HG03558 (cell line): Measurements from ENCODE around the gene PANX3.
"Not testable (repeated sequence)": the region's sequence is repeated elsewhere in the genome, so short reads cannot be mapped to it uniquely, and the experiment has no call there.

Experiments
- ATAC-seq: cut with Tn5 transposase; IDR thresholded peaks from one replicate; pipeline ENCODE4 v1.9.1; 2021; ENCODE audit warnings: moderate number of reproducible peaks; ENCODE audit not compliant: unreplicated experiment; ENCODE audit errors: extremely low read depth

PANX3 gene, protein sequence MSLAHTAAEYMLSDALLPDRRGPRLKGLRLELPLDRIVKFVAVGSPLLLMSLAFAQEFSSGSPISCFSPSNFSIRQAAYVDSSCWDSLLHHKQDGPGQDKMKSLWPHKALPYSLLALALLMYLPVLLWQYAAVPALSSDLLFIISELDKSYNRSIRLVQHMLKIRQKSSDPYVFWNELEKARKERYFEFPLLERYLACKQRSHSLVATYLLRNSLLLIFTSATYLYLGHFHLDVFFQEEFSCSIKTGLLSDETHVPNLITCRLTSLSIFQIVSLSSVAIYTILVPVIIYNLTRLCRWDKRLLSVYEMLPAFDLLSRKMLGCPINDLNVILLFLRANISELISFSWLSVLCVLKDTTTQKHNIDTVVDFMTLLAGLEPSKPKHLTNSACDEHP

DNA sequence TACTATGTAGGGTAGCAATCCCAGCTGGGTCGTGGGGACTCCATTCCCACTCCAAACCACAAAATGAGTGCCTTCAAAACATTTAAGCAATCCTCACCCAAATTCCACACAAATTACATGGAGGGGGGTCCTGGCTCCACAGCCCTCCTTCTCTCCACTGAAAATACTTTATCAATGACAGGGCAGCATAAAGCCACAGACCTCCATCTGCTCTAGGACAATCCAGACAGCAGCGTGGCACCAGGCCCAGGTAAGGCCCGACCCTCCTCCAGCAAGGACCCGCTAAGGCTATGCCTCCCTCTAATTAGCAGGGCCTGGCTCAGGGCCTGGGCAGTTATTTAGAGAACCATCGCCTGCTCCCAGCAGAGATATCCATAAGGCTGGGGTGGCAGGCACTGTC lies at the start of gene PANX3:
TSS of gene PANX3 (plus strand) at position 365 of the 400 bp plus-strand sequence. CDS start 129 bp downstream, outside the sequence.
- no peak for ATAC-seq

DNA sequence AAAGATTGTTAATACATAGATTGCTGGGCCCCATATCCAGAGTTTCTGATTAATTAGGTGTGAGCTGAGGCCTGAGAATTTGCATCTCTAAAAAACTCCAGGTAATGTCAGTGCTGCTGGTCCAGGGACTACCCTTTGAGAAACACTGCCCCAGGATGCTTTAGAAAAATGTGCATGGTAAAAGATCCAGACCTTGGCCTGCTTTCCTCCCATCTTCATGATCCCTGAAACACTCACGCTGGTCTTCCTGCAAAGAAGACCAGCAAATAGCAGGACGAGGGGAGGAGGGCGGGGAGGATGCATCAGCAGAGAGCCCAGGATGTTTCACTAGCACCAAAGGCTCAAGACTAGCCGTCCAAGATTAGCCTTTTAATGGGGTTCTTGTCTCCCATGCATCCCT lies 41.5 kb upstream of the PANX3 start, which contains the start of gene OR8A1:
TSS of gene OR8A1 (plus strand) at position 301 of the 400 bp plus-strand sequence. CDS start 123 bp downstream, outside the sequence.
- ATAC-seq, result no peak

DNA sequence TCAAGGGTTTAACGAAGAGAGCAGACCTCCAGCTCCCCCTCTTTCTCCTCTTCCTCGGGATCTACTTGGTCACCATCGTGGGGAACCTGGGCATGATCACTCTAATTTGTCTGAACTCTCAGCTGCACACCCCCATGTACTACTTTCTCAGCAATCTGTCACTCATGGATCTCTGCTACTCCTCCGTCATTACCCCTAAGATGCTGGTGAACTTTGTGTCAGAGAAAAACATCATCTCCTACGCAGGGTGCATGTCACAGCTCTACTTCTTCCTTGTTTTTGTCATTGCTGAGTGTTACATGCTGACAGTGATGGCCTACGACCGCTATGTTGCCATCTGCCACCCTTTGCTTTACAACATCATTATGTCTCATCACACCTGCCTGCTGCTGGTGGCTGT lies 41.1 kb upstream of the PANX3 start:
- ATAC-seq, result no peak

DNA sequence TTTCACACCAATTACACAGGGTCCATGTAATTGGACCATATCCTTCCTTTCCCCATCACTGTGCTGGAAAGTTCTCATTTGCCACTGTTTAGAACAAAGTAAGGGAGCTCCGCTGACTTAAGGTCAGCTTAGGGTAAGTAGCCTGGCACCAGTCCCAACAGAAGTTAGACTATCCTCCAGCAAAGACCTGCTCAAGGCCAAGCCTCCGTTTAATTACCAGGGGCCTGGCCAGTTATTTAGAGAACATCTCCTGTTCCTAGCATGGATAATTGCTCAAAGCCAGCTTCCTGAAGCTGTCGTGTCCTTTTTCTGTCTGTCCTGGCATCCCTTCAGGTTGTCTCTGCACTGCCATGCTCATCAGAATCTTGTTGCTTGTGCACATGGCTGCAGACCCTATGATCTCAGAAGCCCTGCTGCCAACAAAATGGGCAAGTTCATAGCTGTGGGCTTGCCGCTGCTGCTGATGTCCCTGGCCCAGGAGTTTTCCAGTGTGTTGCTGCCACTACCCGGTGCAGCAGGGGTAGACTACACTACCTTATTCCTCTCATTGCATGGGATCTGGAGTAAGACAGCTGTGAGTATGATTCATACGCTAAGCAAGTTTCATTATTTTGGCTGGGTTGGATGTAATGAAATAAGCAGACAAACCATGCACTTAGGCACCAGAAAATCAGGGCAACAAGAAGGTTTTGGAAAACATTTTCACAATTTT lies 33.4 kb upstream of the PANX3 start:
- no peak for ATAC-seq

DNA sequence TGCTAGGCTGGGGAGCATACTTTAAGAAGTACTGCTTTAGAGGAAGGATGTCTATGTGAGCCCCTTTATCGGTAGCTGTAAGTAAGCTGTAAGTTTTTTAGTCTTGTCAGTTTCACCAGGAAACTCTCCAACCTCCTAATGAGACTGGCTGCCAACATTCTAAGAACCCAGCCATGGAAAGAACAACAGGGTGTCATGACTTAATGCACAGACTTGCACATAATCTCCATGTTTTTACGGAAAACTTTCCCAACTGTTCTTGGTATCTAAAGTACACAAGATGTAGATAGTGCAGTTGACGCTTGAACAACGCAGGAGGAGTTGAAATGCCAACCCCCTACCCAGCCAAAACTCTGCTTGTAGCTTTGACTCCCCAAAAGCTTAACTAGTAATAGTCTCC lies 32.5 kb upstream of the PANX3 start:
- no peak for ATAC-seq

DNA sequence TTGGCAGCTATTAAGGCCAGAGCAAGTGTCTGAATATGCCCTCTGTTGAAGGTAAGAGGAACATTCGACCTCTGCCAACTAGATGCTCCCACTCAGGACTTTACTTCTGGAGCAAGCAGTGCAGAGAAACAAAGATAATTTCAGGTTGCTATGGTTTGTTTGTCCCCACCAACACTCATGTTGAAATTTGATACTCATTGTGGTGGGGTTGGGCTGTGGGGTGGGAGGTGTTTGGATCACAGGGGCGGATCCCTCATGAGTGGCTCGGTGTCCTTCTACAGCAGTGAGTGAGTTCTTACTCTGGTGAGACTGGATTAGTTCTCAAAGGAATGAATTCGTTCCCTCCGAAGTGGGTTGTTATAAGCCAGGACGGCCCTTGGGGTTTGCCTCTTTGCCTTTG lies 29.4 kb upstream of the PANX3 start:
- ATAC-seq, result no peak

DNA sequence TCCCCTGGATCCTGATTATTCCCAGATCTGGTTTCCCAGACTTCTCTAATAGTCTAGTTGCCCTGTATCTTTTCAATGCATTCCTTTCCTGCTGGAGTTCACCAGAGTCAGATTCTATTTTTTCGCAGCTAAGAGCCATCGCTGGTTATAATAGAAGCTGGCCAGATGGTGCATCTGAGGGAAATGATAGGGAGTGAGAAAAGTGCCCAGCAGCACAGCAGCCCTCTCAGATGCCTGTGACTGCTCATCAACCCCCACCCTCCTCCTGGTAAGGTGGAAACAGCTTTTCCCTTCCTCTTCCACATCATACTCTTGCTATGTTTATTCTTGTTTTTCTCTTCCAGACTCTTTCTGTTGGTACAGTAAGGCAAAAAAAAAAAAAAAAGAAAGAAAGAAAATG lies 28.7 kb upstream of the PANX3 start:
- no peak for ATAC-seq

DNA sequence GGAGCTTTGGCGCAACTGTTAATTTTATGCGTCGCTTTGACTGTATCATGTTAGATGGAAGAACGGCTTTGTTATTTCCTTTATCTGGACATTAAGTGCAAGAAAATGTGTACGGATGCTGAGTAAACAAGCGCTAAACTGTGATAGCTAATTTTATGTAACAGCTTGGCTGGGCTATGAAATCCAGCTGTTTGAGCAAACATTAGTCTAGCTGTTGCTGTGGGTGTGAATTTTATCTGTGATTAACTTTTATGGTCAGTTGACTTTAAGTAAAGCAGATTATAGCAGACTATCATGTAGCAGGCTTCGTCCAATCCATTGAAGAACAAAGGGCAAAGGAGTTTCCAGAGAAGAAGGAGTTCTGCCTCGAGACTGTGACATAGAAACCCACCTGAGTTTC lies 27.4 kb upstream of the PANX3 start:
- no peak for ATAC-seq

DNA sequence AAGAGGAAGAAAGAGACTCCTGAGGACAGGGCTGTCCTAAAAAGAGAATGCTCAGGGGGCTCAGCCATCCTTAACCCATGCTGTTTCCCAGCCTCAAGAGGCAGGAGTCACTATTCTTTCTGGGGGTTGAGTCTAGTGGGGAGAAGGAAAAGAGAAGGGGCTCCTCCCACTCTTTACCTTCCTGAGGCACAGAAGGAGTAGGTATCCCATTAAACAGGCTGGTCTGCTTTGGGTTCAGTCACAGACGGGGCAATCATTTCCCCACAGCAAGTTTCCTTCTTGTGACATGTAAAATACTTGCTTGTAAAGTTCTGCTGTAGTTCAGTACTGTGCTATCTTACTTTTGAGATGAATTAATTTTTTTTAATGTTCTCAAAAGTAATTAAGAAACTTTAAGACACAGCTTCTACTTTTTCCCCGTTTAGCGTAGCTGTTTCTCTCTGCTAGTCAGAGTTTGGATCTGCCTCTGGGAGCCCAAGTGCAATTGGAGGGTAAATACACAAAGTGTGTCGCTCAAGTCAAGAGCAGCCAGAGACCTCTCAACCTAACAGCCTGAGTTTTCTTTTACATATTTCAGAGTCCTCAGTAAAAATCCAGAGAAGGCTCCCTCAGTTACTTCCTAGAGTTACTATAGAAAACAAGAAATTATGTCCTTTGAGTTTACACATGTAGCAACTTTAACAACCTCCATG lies 26.4 kb upstream of the PANX3 start:
- no peak for ATAC-seq

DNA sequence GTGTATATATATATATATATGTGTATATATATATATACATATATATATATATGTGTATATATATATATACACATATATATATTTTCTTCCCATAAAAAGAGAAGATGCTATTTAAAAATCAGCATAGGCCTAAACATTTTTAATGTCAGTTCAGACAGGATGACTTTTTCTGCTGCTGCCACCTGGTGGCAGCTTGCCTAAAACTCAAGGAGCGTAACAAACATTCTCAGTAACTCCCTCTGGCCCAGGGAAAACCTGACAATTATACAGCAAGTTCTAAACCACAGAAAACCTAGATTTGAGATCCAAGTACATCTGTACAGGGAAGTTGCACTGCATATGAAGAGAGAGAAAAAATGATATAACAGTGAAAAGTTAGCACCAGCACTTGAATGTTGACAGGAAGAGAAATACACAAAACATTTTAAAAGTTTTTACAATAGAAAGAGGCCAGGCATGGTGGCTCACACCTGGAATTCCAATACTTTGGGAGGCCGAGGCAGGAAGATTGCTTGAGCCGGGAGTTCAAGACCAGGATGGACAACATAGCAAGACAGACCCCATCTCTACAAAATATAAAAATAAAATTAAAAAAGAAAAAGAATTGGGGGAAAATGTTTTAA lies 24.9 kb upstream of the PANX3 start:
- ATAC-seq, result no peak

DNA sequence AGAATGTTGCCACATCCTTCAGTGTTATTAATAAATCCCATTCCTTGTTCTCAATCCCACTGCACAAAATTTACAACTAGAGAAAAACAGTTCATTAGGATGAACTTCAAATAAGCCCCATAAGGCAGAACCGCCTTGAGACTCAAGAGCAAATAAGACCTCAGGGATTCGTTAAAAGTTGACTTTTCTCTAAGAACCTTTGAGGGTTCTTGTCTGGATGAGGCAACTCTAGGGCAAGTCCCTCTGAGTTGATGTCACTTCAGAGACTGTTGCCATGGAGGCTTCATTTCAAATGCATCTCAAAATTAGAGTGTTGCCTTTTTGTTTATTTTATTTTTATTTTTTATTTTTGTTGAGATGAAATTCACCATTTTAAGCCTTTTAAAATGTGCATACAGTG lies 19.8 kb upstream of the PANX3 start:
- no peak for ATAC-seq

DNA sequence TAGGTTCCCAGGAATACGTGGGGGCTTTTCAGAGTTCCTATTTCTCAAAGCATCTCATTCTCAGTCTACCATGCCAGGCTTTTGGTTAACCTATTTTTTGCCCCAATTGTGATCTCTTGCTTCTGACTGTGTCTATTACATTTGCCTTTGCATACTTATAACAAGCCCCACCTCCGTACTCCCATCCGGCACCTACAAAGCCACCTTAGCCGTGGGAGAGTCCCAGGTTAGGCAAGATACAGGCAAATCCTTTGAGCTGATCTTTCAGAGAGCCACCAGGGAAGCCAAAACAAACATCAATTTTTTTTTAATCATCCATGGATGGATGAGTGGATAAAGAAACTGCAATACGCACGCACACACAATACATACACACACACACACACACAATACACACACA lies 18.6 kb upstream of the PANX3 start:
- ATAC-seq, result no peak

DNA sequence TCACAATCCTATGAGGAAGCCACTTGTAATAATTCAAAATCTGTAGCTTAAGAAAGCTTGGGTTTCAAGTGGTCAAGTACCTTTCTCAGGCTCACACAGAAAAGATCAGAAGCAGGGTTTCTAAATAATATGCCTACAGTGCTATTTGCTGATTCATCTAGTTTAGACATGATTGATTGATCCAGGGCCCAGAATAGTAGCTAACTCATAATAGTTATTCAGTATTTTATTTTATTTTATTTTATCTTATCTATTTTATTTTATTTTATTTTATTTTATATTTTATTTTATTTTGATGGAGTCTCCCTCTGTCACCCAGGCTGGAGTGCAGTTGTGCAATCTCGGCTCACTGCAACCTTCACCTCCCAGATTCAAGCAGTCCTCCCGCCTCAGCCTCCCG lies 15.9 kb upstream of the PANX3 start:
- no peak for ATAC-seq

DNA sequence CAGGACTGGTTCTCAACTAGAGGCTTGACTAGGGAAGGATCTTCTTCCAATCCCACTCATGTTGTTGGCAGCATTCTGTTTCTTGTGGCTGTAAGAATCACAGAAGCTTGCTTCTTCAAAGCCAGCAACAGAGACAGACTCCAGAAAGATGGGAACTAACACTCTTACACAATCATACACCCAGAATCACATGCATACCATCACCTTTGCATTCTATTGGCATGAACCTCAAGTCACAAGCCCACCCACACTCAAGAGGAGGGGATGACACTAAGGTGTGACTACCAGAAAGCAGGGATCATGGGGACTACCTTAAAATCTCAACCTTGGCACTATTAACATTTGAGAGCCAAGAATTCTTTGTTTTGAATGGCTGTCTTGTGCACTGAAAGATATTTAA lies 13.6 kb upstream of the PANX3 start:
- no peak for ATAC-seq

DNA sequence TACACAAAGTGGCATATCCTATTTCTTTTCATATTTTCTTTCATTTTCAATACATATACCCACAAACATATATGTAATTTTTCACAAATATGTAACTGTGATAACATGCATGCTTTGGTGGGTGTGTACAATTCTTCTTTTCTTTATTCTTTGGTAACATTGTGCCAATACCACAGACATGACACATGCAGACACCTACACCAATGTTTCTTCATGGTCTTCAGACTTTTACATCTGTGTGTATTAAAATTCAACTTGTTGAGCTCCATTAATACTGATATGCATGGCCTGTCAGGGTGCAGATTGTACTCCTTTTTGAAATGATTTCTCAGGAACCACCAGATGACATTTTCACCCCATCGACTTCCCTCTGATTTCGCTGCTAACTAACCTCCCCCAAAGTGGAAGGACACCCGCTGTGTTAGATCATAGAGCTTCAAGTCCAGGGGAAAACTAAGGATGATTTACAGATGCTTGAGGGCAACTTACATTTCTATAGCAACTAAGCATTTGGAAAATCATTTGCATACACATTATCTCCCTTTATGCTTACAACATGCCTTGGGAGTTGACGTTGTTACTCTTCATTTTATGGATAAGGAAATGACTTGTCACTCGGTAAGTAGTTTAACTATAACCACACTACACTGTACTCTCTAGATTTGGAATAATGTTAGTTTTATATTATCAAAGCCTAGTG lies 10.5 kb upstream of the PANX3 start:
- ATAC-seq, result no peak

DNA sequence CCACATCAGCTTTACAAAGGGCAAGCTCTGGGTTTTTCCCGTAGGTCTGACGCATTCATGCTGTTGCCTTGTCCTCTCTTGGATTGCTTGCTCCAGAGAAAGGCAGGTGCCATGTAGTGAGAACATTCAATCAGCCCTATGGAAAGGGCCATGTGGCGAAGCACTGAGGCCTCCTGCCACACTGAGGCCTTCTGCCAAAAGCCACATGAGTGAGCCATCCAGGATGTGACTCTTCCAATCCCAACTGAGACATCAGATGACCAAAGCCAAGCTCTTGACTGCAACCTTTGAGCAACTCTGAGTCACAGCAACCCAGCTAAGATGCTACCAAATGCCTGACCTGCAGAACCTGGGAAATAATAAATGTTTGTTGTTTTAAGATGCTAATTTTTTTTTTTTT lies 9.0 kb upstream of the PANX3 start:
- ATAC-seq, result no peak

DNA sequence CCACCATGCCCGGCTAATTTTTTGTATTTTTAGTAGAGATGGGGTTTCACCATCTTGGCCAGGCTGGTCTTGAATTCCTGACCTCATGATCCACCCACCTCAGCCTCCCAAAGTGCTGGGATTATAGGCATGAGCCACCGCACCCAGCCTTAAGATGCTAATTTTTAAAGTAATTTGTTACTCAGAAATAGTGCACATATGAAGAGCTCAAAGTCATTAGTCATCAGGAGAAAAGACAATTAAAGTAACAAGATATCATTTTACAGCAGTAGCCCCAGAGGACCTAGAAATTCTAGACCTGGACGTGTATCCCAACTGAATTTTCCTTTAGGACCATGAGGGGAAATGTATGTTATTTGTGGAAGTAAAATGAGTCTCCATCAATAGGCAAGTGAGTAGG lies 8.5 kb upstream of the PANX3 start:
- ATAC-seq, result not testable (repeated sequence)

DNA sequence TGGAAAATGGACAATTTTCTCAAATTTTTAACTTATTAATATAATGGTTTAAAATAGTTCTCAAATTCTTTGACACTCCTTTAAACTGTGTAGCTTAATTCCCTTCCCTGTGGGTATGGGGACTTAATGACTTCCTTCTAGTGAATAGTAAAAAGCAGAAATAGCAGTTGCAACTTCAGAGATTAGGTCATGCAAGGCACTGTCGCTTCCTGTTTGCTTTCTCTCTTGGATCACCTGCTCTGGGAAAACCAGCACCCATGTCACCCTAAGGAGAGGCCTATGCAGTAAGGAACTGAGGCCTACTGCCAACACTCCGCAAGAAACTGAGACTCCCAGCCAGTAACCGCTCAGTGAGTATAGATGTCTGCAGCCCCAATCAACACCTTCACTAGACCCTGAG lies 5.5 kb upstream of the PANX3 start:
- no peak for ATAC-seq

DNA sequence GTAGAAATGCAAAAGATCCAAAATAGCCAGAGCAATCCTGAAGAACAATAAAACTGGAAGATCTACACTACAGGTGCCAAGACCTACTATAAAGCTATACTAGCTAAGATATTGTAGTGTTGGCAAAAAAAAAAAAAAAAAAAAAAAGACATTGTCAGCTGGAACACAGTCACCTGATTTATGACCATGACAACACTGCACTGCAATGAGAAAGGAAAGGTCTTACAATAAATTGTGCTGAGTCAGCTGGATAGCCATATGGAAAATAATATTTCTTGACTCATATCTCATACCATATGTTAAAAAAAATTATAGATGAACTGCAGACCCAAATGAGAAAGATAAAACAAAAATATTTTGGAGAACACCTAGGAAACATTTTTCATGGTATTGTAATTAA lies 3.1 kb upstream of the PANX3 start:
- no peak for ATAC-seq

DNA sequence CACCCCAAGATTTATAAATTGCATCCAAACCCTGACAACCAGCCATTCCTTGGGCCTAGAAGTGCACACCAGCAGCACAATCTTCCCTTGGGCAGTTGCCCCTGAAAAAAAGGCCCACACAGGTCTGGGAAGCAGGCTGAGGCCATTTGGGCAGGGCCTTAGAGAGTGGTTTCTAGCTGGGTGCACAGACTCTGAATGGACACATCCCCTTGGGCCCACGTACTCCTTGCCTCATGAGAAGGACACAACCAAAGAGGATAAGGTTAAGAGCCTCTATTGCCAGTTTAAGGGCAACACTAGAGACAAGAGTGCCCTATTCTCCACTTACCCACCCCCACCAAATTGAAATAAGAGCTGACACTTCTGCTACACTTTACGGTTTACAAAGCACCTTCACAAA lies 933 bp upstream of the PANX3 start:
- ATAC-seq, result no peak
